Smooth muscle cell (in vitro differentiated cells): ENCODE results near the gene SBNO2. TPM values are rescaled to one million over a fixed set of nuclear protein-coding genes. Genes with fewer than 3 reads are reported as not detected.

Experiments
- DNase-seq: peaks from one replicate; lab custom pipeline; 2025; ENCODE audit not compliant: unreplicated experiment; lab: John Stamatoyannopoulos, UW
- H2AFZ ChIP-seq: fragments of 200-600 bp; sonication (generic); 2 replicates; pipeline ENCODE4 v1.6.0; 2016; ENCODE audit warnings: antibody characterized with exemption, low read depth, mild to moderate bottlenecking
- H3F3A ChIP-seq: fragments of 200-600 bp; sonication (generic); 2 replicates; pipeline ENCODE4 v1.6.0; 2017; ENCODE audit warnings: antibody characterized with exemption, low read depth
- H3K27ac ChIP-seq: fragments of 200-600 bp; sonication (generic); 2 replicates; pipeline ENCODE4 v1.5.1; 2016; ENCODE audit warnings: low read depth, mild to moderate bottlenecking
- H3K27me3 ChIP-seq: fragments of 200-600 bp; sonication (generic); 2 replicates; pipeline ENCODE4 v1.6.1; 2016; ENCODE audit warnings: low read depth, mild to moderate bottlenecking
- H3K36me3 ChIP-seq: fragments of 200-600 bp; sonication (generic); 2 replicates; pipeline ENCODE4 v1.5.1; 2016; ENCODE audit warnings: low read depth
- H3K4me1 ChIP-seq: fragments of 200-600 bp; sonication (generic); 2 replicates; pipeline ENCODE4 v1.5.1; 2016; ENCODE audit warnings: low read depth
- H3K4me2 ChIP-seq: fragments of 200-600 bp; sonication (generic); 2 replicates; pipeline ENCODE4 v1.6.0; 2016; ENCODE audit warnings: mild to moderate bottlenecking
- H3K4me3 ChIP-seq: fragments of 200-600 bp; sonication (generic); 2 replicates; pipeline ENCODE4 v1.5.1; 2016; ENCODE audit warnings: mild to moderate bottlenecking
- H3K79me2 ChIP-seq: fragments of 200-600 bp; sonication (generic); 2 replicates; pipeline ENCODE4 v1.6.0; 2016; ENCODE audit warnings: low read depth, mild to moderate bottlenecking
- H3K9ac ChIP-seq: fragments of 200-600 bp; sonication (generic); 2 replicates; pipeline ENCODE4 v1.6.0; 2016; ENCODE audit warnings: low read depth
- H3K9me3 ChIP-seq: fragments of 200-600 bp; sonication (generic); replicated peaks from 2 replicates; pipeline ENCODE4 v1.5.1; 2016; ENCODE audit warnings: low read depth
- H4K20me1 ChIP-seq: fragments of 200-600 bp; sonication (generic); 2 replicates; pipeline ENCODE4 v1.6.0; 2016; ENCODE audit warnings: low read depth
- WGBS: methylation state at CpG from one replicate; pipeline ENCODE4 v1.1.7; 2016; ENCODE audit warnings: low lambda C conversion rate; 5-methylcytosine and 5-hydroxymethylcytosine counted together
- polyA plus RNA-seq: library from polyadenylated mRNA; unstranded; fragments of >200 nt; fragmentation: Nextera tagmentation; extraction: Ambion mirVana; gene quantifications from 2 replicates; pipeline ENCODE4 v1.2.1, GENCODE V29; 2016
- total RNA-seq: library from RNA; depleted of rRNA; stranded (reverse); fragments of >200 nt; gene quantifications from 2 replicates; pipeline ENCODE4 v1.2.3, GENCODE V29; 2014
- TF ChIP-seq, protein P1 (sequence below): fragments of 200-600 bp; sonication (generic); IDR thresholded peaks from 2 replicates; pipeline ENCODE4 v1.5.1; 2017; ENCODE audit warnings: borderline replicate concordance, mild to moderate bottlenecking, antibody characterized with exemption; ENCODE audit not compliant: insufficient read depth, poor library complexity, severe bottlenecking

Gene SBNO2
- total and polyA plus RNA-seq, 2 experiments from 2014 or later: 16.4 to 17.6 TPM

- no peaks in the 10 kb centered on the region for H3K36me3 ChIP-seq
- no peaks in the 10 kb centered on the region for H3K4me1 ChIP-seq
- TF ChIP-seq, protein P1, sequence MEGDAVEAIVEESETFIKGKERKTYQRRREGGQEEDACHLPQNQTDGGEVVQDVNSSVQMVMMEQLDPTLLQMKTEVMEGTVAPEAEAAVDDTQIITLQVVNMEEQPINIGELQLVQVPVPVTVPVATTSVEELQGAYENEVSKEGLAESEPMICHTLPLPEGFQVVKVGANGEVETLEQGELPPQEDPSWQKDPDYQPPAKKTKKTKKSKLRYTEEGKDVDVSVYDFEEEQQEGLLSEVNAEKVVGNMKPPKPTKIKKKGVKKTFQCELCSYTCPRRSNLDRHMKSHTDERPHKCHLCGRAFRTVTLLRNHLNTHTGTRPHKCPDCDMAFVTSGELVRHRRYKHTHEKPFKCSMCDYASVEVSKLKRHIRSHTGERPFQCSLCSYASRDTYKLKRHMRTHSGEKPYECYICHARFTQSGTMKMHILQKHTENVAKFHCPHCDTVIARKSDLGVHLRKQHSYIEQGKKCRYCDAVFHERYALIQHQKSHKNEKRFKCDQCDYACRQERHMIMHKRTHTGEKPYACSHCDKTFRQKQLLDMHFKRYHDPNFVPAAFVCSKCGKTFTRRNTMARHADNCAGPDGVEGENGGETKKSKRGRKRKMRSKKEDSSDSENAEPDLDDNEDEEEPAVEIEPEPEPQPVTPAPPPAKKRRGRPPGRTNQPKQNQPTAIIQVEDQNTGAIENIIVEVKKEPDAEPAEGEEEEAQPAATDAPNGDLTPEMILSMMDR: no peak
Measured at GRCh38 chr19:1085053-1085658, 88.9 kb downstream of the SBNO2 start.

DNA sequence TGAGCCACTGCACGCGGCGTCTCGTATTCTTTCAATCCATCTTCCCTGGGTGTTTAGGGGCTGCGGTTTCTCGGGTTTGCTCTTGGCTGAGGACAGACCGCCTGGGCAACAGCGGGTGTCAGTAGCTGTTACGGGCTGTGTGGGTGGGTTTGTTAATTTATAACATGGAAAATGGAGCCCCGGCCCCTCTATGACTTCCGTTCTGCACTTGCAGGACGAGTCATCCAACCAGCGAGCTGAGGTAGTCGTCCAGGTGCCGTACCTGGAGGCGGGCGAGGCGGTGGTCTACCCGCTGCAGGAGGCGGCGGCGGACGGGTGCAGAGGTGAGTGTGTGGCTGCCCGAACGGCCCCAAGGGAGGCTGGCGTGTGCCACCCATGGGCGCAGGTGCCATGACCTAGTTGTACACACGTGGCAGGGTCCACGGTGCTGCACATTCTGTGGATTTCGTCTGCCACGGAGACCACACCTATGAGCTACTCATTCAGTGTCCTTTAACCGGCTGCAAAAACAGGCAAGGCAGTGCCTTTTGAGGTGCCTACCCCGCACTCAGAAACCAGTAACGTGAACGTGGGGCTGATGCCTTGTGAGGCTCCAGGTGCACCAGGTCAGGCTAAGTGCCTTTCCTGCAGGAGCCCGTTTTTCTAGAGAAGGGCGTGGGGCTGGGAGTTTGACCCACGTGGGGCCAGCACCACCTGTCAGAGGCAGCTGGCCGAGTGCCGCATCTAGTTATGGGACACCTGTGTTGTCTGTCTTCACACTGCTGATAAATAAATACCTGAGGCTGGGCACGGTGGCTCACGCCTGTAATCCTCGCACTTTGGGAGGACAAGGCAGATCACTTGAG lies 89.8 kb downstream of the SBNO2 start:
- no peaks in the 10 kb centered on the region for H3K27me3 ChIP-seq
- 96% methylated on average over 43 of the region's 43 CpGs for WGBS
- no peaks in the 10 kb centered on the region for H3K9me3 ChIP-seq
- DNase-seq: no peak
- H4K20me1 ChIP-seq: no peaks in the 10 kb centered on the region
- H3K27ac ChIP-seq: no peak overlapping the region
- H3F3A ChIP-seq: no peaks in the 10 kb centered on the region
- no peaks in the 10 kb centered on the region for H3K36me3 ChIP-seq
- TF ChIP-seq, protein P1: no peak
- H3K9ac ChIP-seq: no peak overlapping the region
- no peak overlapping the region for H3K4me3 ChIP-seq
- no peaks in the 10 kb centered on the region for H3K4me1 ChIP-seq
- H3K79me2 ChIP-seq: no peaks in the 10 kb centered on the region
- no peak overlapping the region for H3K4me2 ChIP-seq
- H2AFZ ChIP-seq: no peak overlapping the region

More at GRCh38 chr19:1085053-1085658, 88.9 kb downstream of the SBNO2 start:
- no peak for DNase-seq
- Histone ChIP-seq H3F3A (no peaks in the 10 kb centered on the region), H3K79me2 (no peaks in the 10 kb centered on the region), H2AFZ (no peak overlapping the region), H3K4me3 (no peak overlapping the region), H3K27ac (no peak overlapping the region), H3K4me2 (no peak overlapping the region), H3K9me3 (no peaks in the 10 kb centered on the region), H3K27me3 (no peaks in the 10 kb centered on the region), H3K9ac (no peak overlapping the region), H4K20me1 (no peaks in the 10 kb centered on the region)
- WGBS: 87% methylated on average over 8 of the region's 8 CpGs

DNA sequence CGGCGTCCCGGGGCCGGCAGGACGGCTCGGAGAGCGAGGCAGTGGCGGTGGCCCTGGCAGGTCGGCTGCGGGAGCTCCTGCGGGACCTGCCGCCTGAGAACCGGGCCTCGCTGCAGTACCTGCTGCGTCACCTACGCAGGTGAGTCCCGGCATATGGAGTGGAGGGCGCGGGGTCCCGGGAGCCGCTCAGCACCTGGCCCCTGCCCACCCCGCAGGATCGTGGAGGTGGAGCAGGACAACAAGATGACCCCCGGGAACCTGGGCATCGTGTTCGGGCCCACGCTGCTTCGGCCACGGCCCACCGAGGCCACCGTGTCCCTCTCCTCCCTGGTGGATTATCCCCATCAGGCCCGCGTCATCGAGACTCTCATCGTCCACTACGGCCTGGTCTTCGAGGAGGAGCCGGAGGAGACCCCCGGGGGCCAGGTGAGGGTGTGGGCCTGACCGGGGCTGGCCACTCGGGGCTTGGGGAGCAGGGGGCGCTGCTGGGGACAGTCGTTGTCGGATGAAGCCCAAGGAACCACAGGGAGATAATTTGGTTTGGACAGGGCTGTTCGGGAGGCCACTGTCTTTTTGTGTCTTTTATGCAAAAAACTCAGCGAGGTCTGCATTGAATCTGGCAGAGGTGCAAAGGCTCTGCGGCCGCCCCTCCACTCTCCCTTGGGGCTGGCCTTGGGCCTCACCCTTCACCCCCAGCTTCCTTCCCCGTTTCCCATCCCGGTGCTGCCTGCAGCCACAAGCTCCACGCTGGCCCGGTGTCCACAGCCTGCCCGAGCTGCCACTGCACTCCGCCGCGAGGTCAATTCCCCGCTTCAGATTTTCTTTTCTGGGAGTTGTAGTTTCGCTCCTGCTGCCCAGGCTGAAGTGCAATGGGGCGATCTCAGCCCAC lies 90.9 kb downstream of the SBNO2 start:
- Histone ChIP-seq H3K4me3 (peak overlapping the region; percentile 44), H3K4me2 (peak overlapping the region; percentile 82), H4K20me1 (no peaks in the 10 kb centered on the region), H3K27ac (no peak overlapping the region), H3F3A (no peaks in the 10 kb centered on the region), H3K36me3 (no peaks in the 10 kb centered on the region), H3K9ac (no peak overlapping the region), H3K9me3 (no peaks in the 10 kb centered on the region), H2AFZ (no peak overlapping the region), H3K27me3 (no peaks in the 10 kb centered on the region), H3K79me2 (no peaks in the 10 kb centered on the region), H3K4me1 (no peaks in the 10 kb centered on the region)
- TF ChIP-seq, protein P1: no peak
- WGBS: 77% methylated on average over 59 of the region's 59 CpGs
- DNase-seq: no peak
